ENCODE results near the gene SHROOM3. TPM values are rescaled to one million over a fixed set of nuclear protein-coding genes. Genes with fewer than 3 reads are reported as not detected.

The SHROOM3 gene
- total RNA-seq, 4 donors from 2014 or later, result 52.0 to 444 (median 364) TPM

DNA sequence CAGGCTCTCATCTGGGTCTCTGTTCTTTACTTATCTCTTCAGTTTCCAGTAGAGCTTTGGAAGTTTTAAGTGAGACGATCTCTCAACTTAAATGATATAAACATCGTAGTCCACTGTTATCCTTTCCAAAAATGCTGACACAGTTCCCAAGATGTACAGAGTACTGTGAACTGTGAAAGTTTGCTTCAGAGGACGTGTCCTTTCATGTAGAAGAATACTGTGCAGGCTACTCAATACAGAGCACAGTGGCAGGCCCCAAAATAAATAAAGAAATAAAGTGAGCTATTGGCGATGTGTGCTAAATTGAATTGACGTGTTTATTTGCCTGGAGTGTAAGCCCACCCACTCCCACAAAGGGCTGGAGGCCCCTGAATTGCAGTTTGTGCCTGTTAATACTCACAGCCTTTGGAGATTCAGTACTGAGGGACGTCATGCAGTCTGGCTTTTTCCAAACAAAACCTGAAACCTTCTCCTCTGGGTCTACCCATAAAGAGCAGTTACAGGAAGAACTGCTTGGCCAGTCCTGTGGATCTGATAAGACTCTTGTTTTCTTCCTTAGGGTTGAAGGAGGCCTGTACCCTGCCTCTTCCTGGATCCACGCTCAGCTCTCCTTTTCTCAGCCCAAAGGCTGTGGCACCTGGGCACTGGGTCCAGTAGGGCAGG, 396.8 kb downstream of the SHROOM3 start:
- H3K27ac ChIP-seq, result peak overlapping the region; percentile 52 to 92 (median 82)
- H3K36me3 ChIP-seq, result no peaks in the 10 kb centered on the region
- peak overlapping the region in 3 of 4 donors; percentile 8 to 52 (median 47) for H3K4me3 ChIP-seq
- TF ChIP-seq, protein P1, sequence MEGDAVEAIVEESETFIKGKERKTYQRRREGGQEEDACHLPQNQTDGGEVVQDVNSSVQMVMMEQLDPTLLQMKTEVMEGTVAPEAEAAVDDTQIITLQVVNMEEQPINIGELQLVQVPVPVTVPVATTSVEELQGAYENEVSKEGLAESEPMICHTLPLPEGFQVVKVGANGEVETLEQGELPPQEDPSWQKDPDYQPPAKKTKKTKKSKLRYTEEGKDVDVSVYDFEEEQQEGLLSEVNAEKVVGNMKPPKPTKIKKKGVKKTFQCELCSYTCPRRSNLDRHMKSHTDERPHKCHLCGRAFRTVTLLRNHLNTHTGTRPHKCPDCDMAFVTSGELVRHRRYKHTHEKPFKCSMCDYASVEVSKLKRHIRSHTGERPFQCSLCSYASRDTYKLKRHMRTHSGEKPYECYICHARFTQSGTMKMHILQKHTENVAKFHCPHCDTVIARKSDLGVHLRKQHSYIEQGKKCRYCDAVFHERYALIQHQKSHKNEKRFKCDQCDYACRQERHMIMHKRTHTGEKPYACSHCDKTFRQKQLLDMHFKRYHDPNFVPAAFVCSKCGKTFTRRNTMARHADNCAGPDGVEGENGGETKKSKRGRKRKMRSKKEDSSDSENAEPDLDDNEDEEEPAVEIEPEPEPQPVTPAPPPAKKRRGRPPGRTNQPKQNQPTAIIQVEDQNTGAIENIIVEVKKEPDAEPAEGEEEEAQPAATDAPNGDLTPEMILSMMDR (IDR thresholded peaks at IDR 0.05), result no peak
- no peak for TF ChIP-seq POLR2A (IDR thresholded peaks at IDR 0.05)
- peak in 1 of 3 donors; percentile 50 for DNase-seq
- peaks cover 0 to 15% (median 0%) of the 10 kb centered on the region in 4 donors for H3K4me1 ChIP-seq
- no peaks in the 10 kb centered on the region for H3K27me3 ChIP-seq
- H3K9me3 ChIP-seq, result no peaks in the 10 kb centered on the region

Small RNA genes lying within 50 kb of the gene (small RNA-seq; reads per million reads assigned to genes)
- gene MIR4450, result 0 reads per million in 2 donors
- 0 reads per million in 2 donors for gene RF00278
- gene RNU6-145P, result 0 reads per million in 2 donors

Other genes with a start within 250 kb of the SHROOM3 start
- 100 to 1,000 TPM in 3 of 4 donors, 10 to 100 TPM in 1; 40.4 to 225 (median 170) TPM for gene SCARB2, start 221.4 kb upstream of the SHROOM3 start, total RNA-seq
- gene FAM47E, start 183.5 kb upstream of the SHROOM3 start, total RNA-seq, result 10 to 100 TPM in 1 of 4 donors, 1 to 10 TPM in 2, under 1 TPM in 1; 0.83 to 13.9 (median 7.6) TPM
- 10 to 100 TPM in 3 of 4 donors, not detected in 1; 32.0 to 72.9 (median 50.4) TPM for gene STBD1, start 128.5 kb upstream of the SHROOM3 start, total RNA-seq
- gene CCDC158, start 14.1 kb upstream of the SHROOM3 start, total RNA-seq, result not detected

Data from Peyer's patch (tissue), 4 donors.